Adipose tissue (tissue), 3 donors: ENCODE data around the gene CADM3. TPM values are rescaled to one million over a fixed set of nuclear protein-coding genes. Genes with fewer than 3 reads are reported as not detected.

Experiments
- H3K27ac ChIP-seq: one replicate; pipeline ENCODE4 v1.5.1; 2013; ENCODE audit warnings: low read depth, low read length
- WGBS, 3 donors: extraction: QIAGEN DNeasy Blood & Tissue Kit; methylation state at CpG; one replicate each; pipeline ENCODE4 v1.1.7; 2013; 5-methylcytosine and 5-hydroxymethylcytosine counted together
- polyA plus RNA-seq, 3 donors: library from polyadenylated mRNA; stranded (reverse); fragments of 200-250 nt; gene quantifications; one replicate each; pipeline ENCODE4 v1.2.3, GENCODE V29; 2013
- donor health status: healthy with polysubstance abuse.
- donor health status: Bipolar disorder and iron deficiency.
- donor health status: healthy.

The CADM3 gene
- polyA plus RNA-seq: 10 to 100 TPM in 2 of 3 donors, 1 to 10 TPM in 1; 1.2 to 19.0 (median 10.4) TPM

- H3K27ac ChIP-seq: no peak within 1 kb of the TSS
Observed at GRCh38 chr1:159171254-159171687, at the start of gene CADM3. CADM3 (plus strand) TSS chr1:159171615; CDS start chr1:159171766, 151 bp downstream.

DNA sequence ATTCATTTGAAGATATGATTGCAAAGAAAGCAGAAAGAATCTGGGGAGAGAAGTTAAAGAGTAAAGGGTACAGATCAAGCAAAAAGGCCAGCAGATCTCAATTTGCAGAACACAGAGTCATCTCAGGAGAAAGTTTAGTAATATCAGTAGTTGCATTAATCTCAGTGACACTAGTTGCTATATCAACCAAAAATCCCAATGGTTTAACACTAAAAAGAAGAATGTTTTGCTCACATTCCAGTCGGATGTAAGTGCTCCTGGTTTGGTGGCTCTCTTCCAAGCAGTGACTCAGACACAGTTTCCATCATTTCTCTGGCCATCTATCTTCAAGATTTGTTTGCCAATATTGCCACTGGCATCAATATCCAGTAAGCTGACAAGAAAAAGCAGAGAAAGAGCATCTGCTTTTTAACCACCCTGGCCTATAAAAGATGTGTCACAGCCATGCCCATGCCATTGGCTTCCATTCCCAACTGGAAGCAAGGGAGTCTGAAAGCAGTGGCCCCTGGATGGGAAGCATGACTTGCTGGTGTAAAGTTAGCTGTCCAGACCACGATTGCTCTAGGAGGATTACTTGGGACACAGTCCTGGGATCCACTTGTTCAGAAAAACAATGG, 49.3 kb upstream of the CADM3 start:
- 31 to 60% (median 48%) methylated on average over 2 of the region's 2 CpGs for WGBS, 3 donors
- no peak overlapping the region for H3K27ac ChIP-seq

More at GRCh38 chr1:159171254-159171687, at the start of gene CADM3:
- WGBS, 3 donors: 1 to 7% (median 5%) methylated on average over 15 to 29 of the region's 29 CpGs

DNA sequence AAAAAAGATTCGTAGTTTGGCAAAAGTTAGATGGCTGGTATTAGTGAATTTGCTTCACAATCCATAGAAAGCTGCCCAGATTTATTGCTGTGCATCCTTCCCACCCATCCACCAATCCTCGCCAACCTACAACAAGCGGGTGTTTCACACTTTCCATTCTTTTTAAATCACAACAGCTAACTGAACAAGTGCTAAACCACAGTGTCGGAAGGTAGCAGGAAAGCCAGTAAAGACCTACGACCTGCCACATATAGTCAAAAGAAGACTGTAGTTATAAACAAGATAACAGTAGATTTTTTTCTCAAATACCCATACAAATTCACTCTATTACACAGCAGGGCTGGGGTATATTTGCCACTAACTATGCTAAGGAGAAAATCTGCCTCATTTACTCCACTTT, 47.8 kb upstream of the CADM3 start:
- WGBS, 3 donors: 71 to 87% (median 84%) methylated on average over 5 of the region's 5 CpGs
- H3K27ac ChIP-seq: no peak overlapping the region

- WGBS, 3 donors: 53 to 55% (median 55%) methylated on average over 12 of the region's 12 CpGs
- no peak overlapping the region for H3K27ac ChIP-seq
Observed at GRCh38 chr1:159132271-159132881, 39.0 kb upstream of the CADM3 start.

DNA sequence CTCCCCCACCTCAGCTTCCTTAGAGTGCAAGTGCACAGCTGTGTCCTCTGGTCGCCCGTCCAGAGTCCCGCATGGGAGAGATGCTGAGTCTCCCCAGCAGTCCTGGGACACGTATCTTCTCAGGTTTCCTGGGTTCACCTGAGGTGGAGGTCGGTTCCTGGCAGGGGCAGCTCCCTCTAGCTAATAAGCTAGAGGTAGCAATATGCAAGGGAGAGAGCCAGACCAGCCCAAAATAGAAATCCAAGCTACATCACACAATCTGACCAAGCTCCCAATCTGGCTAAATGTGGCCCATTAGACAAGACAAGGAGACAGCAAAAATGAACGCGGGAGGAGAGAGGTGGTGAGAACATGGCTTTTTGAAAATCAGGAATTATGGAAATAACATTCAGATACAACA, 30.9 kb upstream of the CADM3 start:
- 40 to 66% (median 55%) methylated on average over 7 of the region's 7 CpGs for WGBS, 3 donors
- H3K27ac ChIP-seq: no peak overlapping the region

DNA sequence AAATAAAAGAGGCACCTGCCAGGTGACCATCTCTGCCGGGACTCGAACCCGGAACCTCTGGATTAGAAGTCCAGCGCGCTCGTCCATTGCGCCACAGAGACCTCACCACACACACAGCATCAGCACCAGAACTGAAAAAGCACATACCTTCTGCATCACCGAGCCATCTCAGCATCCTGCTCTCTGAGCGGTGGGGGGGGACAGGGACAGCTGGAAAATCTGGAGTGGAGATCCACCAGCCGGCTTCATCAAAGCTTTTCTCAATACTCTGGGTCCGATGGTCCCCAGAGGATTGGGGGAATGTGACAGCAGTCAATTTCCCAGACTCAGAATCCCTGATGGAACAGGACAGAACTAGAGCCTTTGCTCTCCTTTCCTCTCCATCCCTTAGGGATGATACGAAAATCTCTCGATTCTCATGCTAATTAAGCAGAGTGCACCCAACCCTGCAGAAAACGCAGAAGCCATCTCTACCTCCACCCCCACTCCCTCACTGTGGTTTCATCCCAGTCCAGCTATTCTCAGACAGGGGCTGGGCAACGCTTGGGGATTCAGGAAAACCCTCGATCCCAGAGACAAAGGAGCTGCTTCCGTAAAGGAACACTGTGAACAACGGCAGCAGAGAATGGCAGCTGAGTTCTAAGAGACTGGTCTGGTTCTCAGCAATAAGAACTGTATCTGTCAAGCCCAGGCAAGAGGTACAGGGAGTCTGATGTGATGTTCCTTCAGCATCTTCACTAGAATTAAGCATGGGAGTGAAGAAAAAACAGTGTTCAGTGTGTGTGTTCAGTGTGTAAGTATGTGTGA, 29.6 kb upstream of the CADM3 start:
- no peak overlapping the region for H3K27ac ChIP-seq

DNA sequence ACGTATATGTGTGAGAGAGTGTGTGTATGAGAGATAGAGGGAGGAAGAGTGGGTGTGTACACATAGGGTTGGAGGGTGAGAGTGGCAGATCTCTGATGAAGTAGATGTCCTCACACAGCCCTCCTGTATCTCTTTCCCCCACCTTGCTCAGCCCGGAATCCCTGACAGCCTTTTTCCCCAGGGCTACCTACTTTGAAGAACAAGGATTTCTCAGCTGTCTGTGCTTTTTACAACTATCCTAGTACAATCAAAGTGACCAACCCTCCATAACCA, 29.1 kb upstream of the CADM3 start:
- WGBS, 3 donors: 27 to 58% (median 33%) methylated on average over 2 of the region's 2 CpGs
- H3K27ac ChIP-seq: no peak overlapping the region

More for the DNA sequence above, 29.6 kb upstream of the CADM3 start:
- WGBS, 3 donors: 29 to 35% (median 34%) methylated on average over 18 of the region's 18 CpGs

GRCh38 chr1:159142726-159143510, 28.5 kb upstream of the CADM3 start:
- 46 to 63% (median 60%) methylated on average over 5 of the region's 5 CpGs for WGBS, 3 donors
- no peak overlapping the region for H3K27ac ChIP-seq

- 85 to 95% (median 93%) methylated on average over 3 of the region's 3 CpGs for WGBS, 3 donors
- H3K27ac ChIP-seq: no peak overlapping the region
Observed at GRCh38 chr1:159144571-159144970, 26.8 kb upstream of the CADM3 start.

DNA sequence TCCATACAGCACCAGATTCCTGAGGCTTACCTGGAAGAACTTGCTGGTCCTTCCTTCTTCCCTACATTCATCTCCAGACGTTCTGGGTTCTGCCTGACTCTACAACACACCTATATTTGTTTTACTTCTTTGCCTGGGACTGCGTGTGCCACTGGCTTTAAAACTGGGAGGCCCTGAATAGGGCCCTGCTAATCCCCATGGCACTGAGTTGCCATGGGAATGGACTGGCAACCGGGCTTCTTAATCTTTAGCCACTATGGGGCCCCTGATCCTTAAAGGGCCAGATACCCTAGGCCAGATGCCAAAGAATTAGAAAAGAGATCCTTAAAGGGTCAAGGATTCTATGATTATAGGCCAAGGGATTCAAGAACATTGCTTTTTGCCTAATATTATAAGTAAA, 24.4 kb upstream of the CADM3 start:
- 32 to 62% (median 53%) methylated on average over 3 of the region's 3 CpGs for WGBS, 3 donors

GRCh38 chr1:159152031-159152430, 19.4 kb upstream of the CADM3 start:
- WGBS, 3 donors: 60 to 76% (median 68%) methylated on average over 3 of the region's 3 CpGs
- H3K27ac ChIP-seq: no peak overlapping the region

More for the DNA sequence above, 24.4 kb upstream of the CADM3 start:
- no peak overlapping the region for H3K27ac ChIP-seq

DNA sequence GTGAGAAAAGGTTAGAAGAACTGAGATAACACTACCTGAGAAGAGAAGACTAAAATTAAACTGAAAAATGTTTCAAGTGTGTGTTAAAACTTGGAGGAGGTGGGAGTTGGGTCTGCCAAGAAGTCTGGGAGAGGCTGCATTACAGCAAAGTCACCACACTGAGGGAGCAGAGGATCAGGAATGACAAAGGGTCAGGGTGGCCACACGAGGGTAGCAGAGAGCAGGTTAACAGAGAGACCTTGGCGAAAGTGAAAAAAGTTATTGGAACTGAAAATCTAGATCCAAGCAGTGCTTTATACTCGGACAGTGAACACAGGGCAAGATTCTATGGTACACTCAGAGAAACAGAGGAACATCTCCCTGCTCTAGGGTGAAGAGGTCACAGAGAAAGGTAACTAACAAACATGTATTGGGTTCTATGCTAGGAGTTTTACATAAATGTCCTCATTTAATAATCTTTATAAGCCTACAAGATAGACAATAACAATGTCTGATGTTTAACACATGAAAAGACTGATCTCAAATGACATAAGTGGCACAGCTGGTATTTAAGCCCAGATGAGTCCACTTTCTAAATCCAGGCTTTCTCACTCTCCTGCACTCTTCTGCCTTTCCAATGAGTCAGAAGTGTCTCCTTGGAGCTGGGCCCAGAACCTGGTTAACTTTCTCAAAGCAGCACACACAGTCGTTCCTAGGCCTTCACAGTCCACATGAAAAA, 10.3 kb upstream of the CADM3 start:
- no peak overlapping the region for H3K27ac ChIP-seq
- 2 to 5% (median 3%) methylated on average over 4 of the region's 4 CpGs for WGBS, 3 donors

GRCh38 chr1:159161719-159162026, 9.7 kb upstream of the CADM3 start:
- 91 to 100% (median 96%) methylated on average over 1 of the region's 1 CpG for WGBS, 3 donors
- no peak overlapping the region for H3K27ac ChIP-seq

DNA sequence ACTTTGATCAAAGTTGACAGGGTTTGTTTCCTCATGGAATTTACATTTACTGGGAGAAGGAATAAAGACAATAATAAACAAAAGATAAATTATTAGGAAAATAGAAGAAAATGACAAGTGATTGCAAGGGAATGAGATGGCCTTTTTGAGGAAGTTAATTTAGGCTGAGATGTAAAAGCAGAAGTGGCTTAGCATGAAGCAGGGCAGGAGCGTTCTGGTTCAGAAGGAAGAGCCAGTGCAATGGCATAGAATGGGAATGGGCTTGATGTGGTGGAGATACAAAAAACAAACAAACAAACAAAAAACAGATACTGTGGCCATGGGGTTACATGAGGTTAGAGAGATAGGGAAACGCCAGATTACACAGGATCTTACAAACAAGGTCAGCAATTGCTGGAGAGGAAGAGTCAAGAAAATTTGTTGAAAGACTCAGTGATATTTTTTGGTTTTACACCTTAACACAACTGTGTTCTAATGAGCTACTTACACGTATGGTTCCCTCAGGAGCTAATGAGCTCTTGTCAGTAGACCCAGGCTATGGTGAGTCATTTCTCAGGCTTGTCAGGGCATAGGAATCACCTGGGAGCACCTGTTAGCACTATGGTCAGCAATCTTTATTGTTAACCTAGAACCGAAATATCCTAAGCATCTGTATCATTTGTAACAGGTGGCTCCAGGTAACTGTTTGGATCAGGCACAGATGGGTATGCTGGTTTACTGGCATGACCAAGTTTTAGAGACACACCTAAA, 8.7 kb upstream of the CADM3 start:
- H3K27ac ChIP-seq: no peak overlapping the region
- 64 to 68% (median 65%) methylated on average over 4 of the region's 4 CpGs for WGBS, 3 donors

GRCh38 chr1:159163614-159164228, 7.7 kb upstream of the CADM3 start:
- no peak overlapping the region for H3K27ac ChIP-seq
- 42 to 75% (median 70%) methylated on average over 9 of the region's 9 CpGs for WGBS, 3 donors

GRCh38 chr1:159168043-159168442, 3.4 kb upstream of the CADM3 start:
- no peak overlapping the region for H3K27ac ChIP-seq
- 51 to 65% (median 64%) methylated on average over 4 of the region's 4 CpGs for WGBS, 3 donors

GRCh38 chr1:159170639-159171038, 776 bp upstream of the CADM3 start:
- 51 to 57% (median 54%) methylated on average over 5 of the region's 5 CpGs for WGBS, 3 donors

More at GRCh38 chr1:159170639-159171038, 776 bp upstream of the CADM3 start:
- H3K27ac ChIP-seq: no peak overlapping the region
